ENCODE measurements around the gene NOL12. TPM values are rescaled to one million over a fixed set of nuclear protein-coding genes. Genes with fewer than 3 reads are reported as not detected.

Gene NOL12, protein sequence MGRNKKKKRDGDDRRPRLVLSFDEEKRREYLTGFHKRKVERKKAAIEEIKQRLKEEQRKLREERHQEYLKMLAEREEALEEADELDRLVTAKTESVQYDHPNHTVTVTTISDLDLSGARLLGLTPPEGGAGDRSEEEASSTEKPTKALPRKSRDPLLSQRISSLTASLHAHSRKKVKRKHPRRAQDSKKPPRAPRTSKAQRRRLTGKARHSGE
- 10 to 100 TPM; 49.9 to 53.3 TPM for total RNA-seq

DNA sequence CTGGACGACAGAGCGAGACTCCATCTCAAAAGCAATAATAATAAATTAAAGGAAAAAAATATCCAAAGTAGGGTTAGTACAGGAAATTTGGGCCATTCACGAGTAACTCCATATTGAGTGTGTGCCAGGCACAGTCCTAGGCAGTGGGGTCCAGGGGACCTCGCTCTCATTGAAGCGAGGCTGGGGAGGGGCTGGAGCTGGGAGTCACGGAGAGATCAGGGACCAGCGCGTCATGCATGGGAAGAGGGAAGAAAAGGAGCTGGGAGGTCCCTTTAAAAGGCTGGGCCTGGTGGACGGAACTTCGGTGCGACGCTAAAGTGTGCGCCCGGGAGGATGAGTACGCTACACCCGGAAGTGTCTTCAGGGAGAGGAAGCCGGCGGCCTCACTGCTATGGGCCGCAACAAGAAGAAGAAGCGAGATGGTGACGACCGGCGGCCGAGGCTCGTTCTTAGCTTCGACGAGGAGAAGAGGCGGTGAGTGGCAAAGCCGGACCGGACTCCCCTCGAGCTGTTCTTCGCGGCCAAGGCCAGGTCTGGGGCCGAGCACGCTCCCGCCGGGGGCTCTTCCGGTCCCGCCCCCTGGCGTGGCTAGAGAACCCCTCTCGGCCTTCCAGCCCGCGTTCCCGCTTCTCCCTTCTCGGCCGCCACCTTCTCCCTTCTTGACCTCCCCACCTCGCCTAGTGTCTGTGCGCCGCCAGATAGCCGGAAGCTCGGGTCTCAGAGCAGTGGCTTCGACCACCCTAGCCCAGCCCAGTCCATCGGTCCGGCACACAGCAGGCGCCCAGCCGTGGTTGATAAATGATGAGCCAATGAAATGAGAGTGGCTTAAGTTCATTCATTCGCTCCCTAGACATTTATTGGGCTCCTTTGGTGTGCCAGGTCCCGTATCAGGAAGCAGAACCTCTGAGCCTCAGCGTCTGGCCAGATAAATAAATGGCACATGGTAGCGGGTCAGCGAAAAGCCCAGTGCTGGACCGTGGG lies at the start of gene NOL12:
TSS of gene NOL12 (plus strand) at position 342 of the 981 bp plus-strand sequence. CDS start at position 392, 50 bp downstream.
- peaks cover 14% of the 10 kb centered on the region for H3K36me3 Mint-ChIP-seq
- H3K9me3 Mint-ChIP-seq (ENCODE audit: low read depth) = no peaks in the 10 kb centered on the region
- H3K27ac Mint-ChIP-seq = peak within 1 kb of the TSS; percentile 90
- DNase-seq (peak; percentile 85), ATAC-seq (peak; percentile 92)
- CTCF ChIA-PET = interaction anchor here (0.7 to 41.1 kb wide), 7 partner anchors 9 to 121 kb away, joined by 3 to 1064 read pairs (median 14); partner anchors contain the start of genes GCAT, GGA1, LGALS1 and PDXP
- no peaks in the 10 kb centered on the region for H3K27me3 Mint-ChIP-seq
- peak within 1 kb of the TSS; percentile 82 for H3K4me3 Mint-ChIP-seq
- H3K4me1 Mint-ChIP-seq = peaks cover 27% of the 10 kb centered on the region

DNA sequence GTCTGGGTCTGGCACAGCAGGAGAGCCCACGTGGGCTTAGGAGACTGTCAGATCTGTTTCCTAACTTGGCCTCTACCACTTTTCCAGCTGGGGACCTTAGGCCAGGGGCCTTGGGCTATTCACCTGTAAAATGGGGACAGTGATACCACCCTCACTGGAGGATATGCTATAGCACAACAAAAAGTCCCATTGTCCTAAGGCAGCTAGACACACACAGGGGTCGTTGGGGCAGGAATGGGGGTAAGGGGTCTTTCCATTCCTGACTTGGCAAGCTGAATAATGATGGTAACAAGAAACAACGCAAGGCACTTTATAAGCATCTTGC lies 49.2 kb upstream of the NOL12 start:
- Mint-ChIP-seq H3K9me3 (ENCODE audit: low read depth) (no peaks in the 10 kb centered on the region), H3K36me3 (peaks cover 14% of the 10 kb centered on the region), H3K4me1 (peaks cover 75% of the 10 kb centered on the region), H3K27me3 (no peaks in the 10 kb centered on the region), H3K4me3 (peak overlapping the region; percentile 90), H3K27ac (peak overlapping the region; percentile 91)
- no peak for DNase-seq
- CTCF ChIA-PET = interaction anchor here (0.9 to 34.1 kb wide), 7 partner anchors 12 to 259 kb away, joined by 3 to 1064 read pairs (median 7); partner anchors contain the start of genes GGA1, LGALS1, MFNG and NOL12
- ATAC-seq = no peak

DNA sequence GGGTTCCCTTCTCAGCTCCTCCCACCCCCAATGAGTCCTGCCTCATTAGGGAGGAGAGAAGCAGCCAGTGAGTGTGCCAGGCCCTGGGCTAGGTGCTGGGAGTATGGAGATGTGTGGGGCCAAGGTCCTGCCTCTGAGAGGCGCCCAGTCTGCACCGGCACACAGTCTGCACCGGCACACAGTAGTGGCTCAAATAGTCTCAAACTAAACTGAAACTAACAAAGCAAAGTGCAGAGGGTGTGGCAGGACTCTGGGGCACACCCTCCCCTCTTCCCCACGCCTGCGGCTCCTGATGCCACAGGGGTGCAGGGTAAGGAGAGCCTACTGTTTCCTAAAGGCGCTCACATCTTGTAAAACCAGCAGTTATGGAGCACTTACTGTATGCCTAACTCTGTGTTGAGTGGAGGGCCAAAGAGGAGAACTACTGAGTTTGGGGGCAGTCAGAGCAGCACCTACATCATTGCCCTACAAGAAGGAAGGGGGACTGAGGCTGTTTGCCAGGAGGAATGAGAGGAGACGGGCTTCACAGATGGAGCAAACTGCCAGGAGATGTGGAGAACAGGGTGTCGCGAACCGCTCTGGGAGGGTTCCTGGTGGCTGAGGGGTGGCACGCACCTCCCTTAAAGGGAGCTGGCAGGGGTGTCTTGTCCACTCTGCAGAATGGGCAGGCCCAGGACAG lies 47.6 kb upstream of the NOL12 start:
- peaks cover 76% of the 10 kb centered on the region for H3K4me1 Mint-ChIP-seq
- peak overlapping the region; percentile 90 for H3K4me3 Mint-ChIP-seq
- H3K36me3 Mint-ChIP-seq = peaks cover 25% of the 10 kb centered on the region
- no peaks in the 10 kb centered on the region for H3K27me3 Mint-ChIP-seq
- DNase-seq = peak; percentile 68
- no peaks in the 10 kb centered on the region for H3K9me3 Mint-ChIP-seq (ENCODE audit: low read depth)
- H3K27ac Mint-ChIP-seq = peak overlapping the region; percentile 91
- CTCF ChIA-PET = interaction anchor here (14.0 to 34.1 kb wide), 3 partner anchors 16 to 32 kb away, joined by 156 to 1064 read pairs (median 298); partner anchors contain the start of genes GGA1, LGALS1, NOL12 and PDXP
- peak; percentile 47 for ATAC-seq

DNA sequence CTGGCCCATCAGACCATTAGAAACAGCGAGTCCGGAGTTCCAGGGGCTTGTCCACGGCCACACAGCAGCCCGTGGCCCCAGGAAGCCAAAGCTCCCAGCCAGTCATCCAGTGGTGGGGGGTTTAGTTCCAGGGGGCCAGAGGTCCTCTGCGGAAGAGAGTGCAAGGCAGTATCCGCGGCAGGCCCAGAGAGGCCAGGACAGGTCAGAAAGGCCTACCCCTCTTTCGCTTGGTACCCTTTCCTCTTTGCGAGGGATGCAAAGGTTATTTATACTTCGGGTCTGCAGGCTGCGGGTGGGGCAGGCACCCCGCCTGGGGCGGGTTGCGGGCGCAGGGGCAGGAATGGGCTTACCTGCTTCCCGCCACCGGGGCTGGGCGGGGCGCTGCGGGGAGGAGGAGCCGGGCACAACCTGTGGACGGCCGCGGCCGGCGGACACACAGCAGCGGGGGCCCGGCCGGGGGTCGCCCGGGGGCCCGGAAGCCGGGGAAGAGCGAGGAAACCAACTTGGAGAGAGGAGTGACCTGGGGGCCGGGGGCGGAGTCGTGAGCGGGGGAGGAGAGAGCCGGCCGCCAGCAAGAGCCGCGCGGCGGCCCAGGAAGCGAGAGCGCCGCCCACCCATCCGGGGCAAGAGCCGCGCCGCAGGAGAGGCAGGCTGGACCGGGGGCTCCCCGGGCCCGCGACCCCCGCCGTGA lies 46.9 kb upstream of the NOL12 start, which contains the start of gene SH3BP1:
TSS of gene SH3BP1 (plus strand) at position 600 of the 691 bp plus-strand sequence. CDS start 119 bp downstream, outside the sequence.
- H3K27me3 Mint-ChIP-seq = no peaks in the 10 kb centered on the region
- H3K9me3 Mint-ChIP-seq (ENCODE audit: low read depth) = no peaks in the 10 kb centered on the region
- ATAC-seq = peak; percentile 62
- peaks cover 75% of the 10 kb centered on the region for H3K4me1 Mint-ChIP-seq
- H3K4me3 Mint-ChIP-seq = peak within 1 kb of the TSS; percentile 90
- CTCF ChIA-PET = interaction anchor here (1.4 to 34.1 kb wide), 5 partner anchors 17 to 32 kb away, joined by 6 to 1064 read pairs (median 156); partner anchors contain the start of genes GGA1, LGALS1, NOL12 and PDXP
- DNase-seq = peak; percentile 85
- peak within 1 kb of the TSS; percentile 91 for H3K27ac Mint-ChIP-seq
- peaks cover 30% of the 10 kb centered on the region for H3K36me3 Mint-ChIP-seq

DNA sequence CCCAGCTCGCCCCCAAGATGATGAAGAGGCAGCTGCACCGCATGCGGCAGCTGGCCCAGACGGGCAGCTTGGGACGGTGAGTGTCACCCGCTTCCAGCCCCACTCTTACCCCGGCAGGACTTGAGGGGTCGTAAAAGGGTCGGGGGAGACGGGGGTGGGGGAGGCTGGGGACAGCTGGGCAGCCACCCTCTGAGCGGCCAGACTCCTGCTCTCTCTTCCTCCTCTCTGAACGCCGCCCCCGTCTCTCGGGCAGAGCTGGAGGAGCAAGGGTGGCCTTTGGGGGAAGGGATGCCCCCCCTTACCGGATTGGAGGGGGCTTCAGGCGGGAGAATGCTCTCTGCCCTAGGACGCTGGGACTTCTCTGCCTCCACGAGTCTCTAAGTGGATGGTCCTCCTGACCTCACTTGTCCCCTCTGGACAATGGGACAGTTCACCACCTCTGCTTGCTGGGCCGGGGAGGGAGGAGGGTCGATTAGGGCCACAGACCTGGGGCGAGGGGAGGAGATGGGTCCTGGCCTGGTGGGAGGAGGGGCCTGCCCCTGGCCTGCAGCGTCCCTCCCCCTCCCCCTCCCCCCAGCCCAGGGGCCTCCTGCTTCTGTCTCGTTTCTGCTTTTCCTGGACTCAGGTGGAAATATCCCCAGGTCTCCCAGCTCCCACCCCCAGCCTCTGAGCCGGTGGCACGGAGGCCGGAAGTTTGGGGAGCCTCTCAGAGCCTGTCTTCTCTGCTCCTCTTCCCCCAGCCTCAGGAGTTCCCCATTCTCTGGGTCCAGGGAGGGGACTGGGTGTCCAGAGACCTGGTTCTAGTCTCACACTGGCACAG lies 46.2 kb upstream of the NOL12 start:
- peak overlapping the region; percentile 90 for H3K4me3 Mint-ChIP-seq
- ATAC-seq (no peak), DNase-seq (peak; percentile 60)
- H3K36me3 Mint-ChIP-seq = peaks cover 36% of the 10 kb centered on the region
- H3K9me3 Mint-ChIP-seq (ENCODE audit: low read depth) = no peaks in the 10 kb centered on the region
- peaks cover 70% of the 10 kb centered on the region for H3K4me1 Mint-ChIP-seq
- H3K27ac Mint-ChIP-seq = peak overlapping the region; percentile 91
- no peaks in the 10 kb centered on the region for H3K27me3 Mint-ChIP-seq
- CTCF ChIA-PET = interaction anchor here (1.3 to 34.1 kb wide), 5 partner anchors 17 to 33 kb away, joined by 4 to 1064 read pairs (median 6); partner anchors contain the start of genes GGA1, LGALS1, NOL12 and PDXP

DNA sequence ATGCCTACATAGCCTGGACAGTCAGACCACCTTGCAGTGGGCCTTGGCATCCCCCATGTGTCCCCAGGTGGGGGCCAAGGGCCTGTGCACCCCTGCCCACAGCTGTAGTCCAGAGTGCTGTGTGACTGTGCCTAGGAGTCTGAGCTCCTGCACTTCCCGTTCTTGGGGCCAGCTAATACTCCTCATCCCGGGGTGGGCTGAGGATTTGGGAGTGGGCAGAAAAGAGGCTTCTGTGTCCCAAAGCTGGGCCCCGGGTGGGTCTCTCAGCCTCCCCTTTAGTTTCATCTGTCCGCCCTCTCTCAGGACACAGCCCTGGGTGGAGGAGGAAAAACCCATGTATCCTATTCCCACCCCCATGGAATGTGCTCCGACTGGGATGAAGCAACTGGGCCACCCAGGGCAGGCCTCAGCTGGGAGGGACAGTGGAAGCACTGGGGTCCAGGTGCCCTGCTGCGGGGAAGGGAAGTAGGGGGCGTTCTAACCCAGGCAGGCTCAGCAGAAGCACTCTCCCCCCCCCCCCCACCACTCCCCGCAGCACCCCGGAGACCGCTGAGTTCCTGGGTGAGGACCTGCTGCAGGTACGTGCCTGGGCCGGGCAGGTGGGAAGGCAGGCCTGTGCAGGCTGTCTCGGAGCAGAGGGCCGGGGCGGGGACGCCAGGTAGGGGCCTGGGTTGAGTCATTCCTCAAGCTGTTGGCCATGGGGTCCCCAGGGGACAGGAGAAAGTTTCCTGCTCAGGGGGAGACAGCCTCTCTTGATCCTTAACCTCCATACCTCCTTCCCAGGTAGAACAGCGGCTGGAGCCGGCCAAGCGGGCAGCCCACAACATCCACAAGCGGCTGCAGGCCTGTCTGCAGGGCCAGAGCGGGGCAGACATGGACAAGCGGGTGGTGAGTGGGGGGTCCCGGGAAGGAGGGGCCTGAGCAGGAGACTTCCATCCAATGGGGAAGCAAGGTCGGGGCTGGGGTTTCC lies 45.3 kb upstream of the NOL12 start:
- peaks cover 42% of the 10 kb centered on the region for H3K36me3 Mint-ChIP-seq
- CTCF ChIA-PET = interaction anchor here (1.3 to 34.1 kb wide), 7 partner anchors 8 to 34 kb away, joined by 4 to 1064 read pairs (median 41); partner anchors contain the start of genes GGA1, LGALS1, NOL12 and PDXP
- no peaks in the 10 kb centered on the region for H3K9me3 Mint-ChIP-seq (ENCODE audit: low read depth)
- H3K27me3 Mint-ChIP-seq = no peaks in the 10 kb centered on the region
- H3K4me1 Mint-ChIP-seq = peaks cover 62% of the 10 kb centered on the region
- H3K4me3 Mint-ChIP-seq = peak overlapping the region; percentile 90
- DNase-seq = no peak
- H3K27ac Mint-ChIP-seq = peak overlapping the region; percentile 91
- ATAC-seq = no peak

DNA sequence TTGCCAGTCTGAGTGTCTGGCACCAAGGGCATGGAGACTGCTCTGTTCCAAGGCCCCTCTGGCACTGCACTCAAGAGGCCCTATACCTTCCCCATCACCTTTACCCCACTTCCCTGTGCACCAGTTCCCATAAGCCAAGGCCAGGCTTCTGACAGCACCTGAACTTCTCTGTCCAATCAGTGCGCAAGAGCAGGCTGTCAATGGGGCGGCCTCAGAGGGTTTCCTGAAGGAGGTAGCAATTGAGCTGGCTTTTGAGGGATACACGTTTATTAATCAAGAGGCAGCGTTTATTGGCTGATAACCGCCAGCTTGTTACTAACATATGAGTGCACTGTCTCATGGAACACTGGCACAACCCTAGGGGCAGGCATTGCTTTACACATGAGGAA lies 44.6 kb upstream of the NOL12 start:
- no peak for DNase-seq
- Mint-ChIP-seq H3K27me3 (no peaks in the 10 kb centered on the region), H3K4me3 (peak overlapping the region; percentile 90), H3K36me3 (peaks cover 45% of the 10 kb centered on the region), H3K27ac (peak overlapping the region; percentile 91), H3K9me3 (ENCODE audit: low read depth) (no peaks in the 10 kb centered on the region), H3K4me1 (peaks cover 55% of the 10 kb centered on the region)
- CTCF ChIA-PET = interaction anchor here (2.5 to 34.1 kb wide), 4 partner anchors 9 to 35 kb away, joined by 41 to 1064 read pairs (median 200); partner anchors contain the start of genes GGA1, LGALS1, NOL12 and PDXP
- ATAC-seq = no peak

DNA sequence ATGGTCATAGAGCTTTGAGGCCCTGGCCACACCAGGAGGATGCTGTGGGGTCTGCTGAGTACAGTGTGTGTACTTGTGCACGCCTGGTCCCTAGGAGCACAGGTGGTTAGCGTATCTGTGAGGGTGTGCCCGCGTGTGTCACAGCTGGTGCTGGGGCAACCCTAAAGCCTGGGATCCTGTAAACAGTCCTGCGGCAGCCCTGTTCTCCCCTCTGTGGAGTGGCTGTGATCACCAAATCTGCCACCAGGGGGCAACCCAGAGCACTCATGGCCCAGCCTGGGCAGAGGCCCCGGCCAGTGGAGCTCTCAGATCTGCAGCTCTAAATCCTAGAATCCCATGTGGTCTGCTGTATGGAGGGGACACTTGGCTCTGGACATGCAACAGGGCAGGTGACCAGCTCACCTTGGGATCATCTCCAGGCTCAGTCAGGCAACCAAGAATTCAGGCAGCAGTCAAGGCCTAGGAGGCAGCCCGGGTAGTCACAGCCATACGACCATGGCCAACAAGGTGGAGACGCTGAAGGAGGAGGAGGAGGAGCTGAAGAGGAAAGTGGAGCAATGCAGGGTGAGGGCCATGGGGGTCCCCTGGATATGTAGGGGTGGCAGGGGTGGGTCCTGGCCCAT lies 42.8 kb upstream of the NOL12 start:
- H3K27ac Mint-ChIP-seq = peak overlapping the region; percentile 48
- CTCF ChIA-PET = interaction anchor here (0.7 to 34.1 kb wide), 19 partner anchors 11 to 1316 kb away, joined by 3 to 1064 read pairs (median 6); partner anchors contain the start of genes ANKRD54, GGA1, LGALS1 and NOL12
- DNase-seq (peak; percentile 90), ATAC-seq (peak; percentile 52)
- H3K36me3 Mint-ChIP-seq = peaks cover 55% of the 10 kb centered on the region
- no peaks in the 10 kb centered on the region for H3K9me3 Mint-ChIP-seq (ENCODE audit: low read depth)
- peaks cover 38% of the 10 kb centered on the region for H3K4me1 Mint-ChIP-seq
- peak overlapping the region; percentile 35 for H3K4me3 Mint-ChIP-seq
- H3K27me3 Mint-ChIP-seq = no peaks in the 10 kb centered on the region

DNA sequence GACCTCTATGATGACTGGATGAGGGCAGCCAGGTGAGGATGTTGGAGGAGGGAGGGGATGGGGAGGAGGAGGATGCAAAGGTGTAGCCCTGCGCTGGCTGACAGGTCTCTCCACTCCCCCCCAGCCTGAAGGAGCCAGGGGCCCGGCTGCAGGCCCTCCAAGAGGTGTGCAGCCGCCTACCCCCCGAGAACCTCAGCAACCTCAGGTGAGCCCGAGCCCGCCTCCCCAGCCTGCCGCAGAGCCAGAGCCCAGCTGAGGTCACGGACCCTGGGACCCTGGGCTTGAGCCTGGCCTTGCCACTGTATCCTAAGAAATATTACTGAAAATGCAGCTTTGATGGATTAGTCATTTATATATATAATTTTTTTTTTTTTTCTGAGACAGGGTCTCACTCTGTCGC lies 38.8 kb upstream of the NOL12 start:
- peaks cover 69% of the 10 kb centered on the region for H3K36me3 Mint-ChIP-seq
- DNase-seq (no peak), ATAC-seq (no peak)
- peaks cover 22% of the 10 kb centered on the region for H3K4me1 Mint-ChIP-seq
- H3K4me3 Mint-ChIP-seq = no peak overlapping the region
- no peak overlapping the region for H3K27ac Mint-ChIP-seq
- H3K9me3 Mint-ChIP-seq (ENCODE audit: low read depth) = no peaks in the 10 kb centered on the region
- CTCF ChIA-PET = interaction anchor here (34.1 kb wide), 1 partner anchor 23 kb away, joined by 1064 read pairs; the partner anchor contains the start of genes LGALS1, NOL12 and PDXP
- no peaks in the 10 kb centered on the region for H3K27me3 Mint-ChIP-seq

DNA sequence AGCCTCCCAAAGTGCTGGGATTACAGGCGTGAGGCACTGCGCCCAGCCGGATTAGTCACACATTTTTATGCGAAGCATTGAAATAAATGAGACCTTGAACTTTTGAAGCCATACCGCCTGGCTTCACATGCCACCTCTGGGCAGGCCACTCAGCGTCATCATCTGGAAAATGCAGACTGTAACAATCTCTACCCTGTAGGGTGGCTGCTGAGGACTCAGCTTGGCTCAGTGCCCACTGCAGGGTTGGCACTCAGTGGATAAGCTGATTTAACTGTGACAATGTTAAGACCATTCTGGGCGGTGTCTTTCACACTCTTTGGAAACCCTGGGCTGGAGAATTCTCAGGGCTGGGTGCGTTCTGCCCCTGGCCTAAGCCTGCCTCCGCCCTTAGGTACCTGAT lies 38.2 kb upstream of the NOL12 start:
- Mint-ChIP-seq H3K36me3 (peaks cover 68% of the 10 kb centered on the region), H3K4me1 (peaks cover 16% of the 10 kb centered on the region), H3K4me3 (no peak overlapping the region), H3K27me3 (no peaks in the 10 kb centered on the region), H3K27ac (no peak overlapping the region), H3K9me3 (ENCODE audit: low read depth) (no peaks in the 10 kb centered on the region)
- no peak for ATAC-seq
- CTCF ChIA-PET = interaction anchor here (0.7 to 34.1 kb wide), 2 partner anchors 12 to 22 kb away, joined by 4 to 1064 read pairs; partner anchors contain the start of genes LGALS1, NOL12 and PDXP
- no peak for DNase-seq
